ENCODE measurements around the gene TMEM147. TPM values are rescaled to one million over a fixed set of nuclear protein-coding genes. Genes with fewer than 3 reads are reported as not detected.

The TMEM147 gene
- polyA plus RNA-seq, 2 of the 4 experiments (the other 2 are of a cell fraction), result 282 to 335 TPM

DNA sequence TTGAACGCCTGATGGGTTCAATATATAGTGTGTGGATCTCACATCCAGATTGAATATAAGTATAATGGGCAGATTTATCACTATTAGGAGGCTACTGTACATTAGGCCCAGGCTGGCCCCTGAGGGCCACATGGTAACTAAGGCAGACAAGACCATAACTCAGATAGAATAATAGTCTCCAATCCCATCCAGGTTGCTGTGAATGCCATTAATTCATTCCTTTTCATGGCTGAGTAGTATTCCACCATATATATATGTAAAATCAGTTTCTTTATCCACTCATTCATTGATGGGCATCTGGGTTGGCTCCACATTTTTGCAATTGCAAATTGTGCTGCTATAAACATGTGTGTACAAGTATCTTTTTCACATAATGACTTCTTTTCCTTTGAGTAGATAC lies 32.5 kb downstream of the TMEM147 start:
- POLR2A ChIA-PET, result no interaction called here
- FAIRE-seq, result no peak
- DNase-seq (ENCODE audit: low read depth in 1 of 2, low spot score in 1 of 2), result no peak
- WGBS (ENCODE audit: missing lambda C conversion rate), result 4% methylated on average over 1 of the region's 1 CpG
- no peak for ATAC-seq
- peaks cover 67% of the 10 kb centered on the region for H3K9me3 ChIP-seq
- no peak overlapping the region for H3K4me2 ChIP-seq
- no peak overlapping the region for H3K4me3 ChIP-seq
- TF ChIP-seq HEYL (CRISPR knock-in tag; IDR thresholded peaks at IDR 0.05) (no peak), JUN (IDR thresholded peaks at IDR 0.05) (no peak), SMC3 (IDR thresholded peaks at IDR 0.05) (no peak), CBX2 (IDR thresholded peaks at IDR 0.05; ENCODE audit: borderline replicate concordance, low read depth) (no peak), HOXA7 (CRISPR knock-in tag; IDR thresholded peaks at IDR 0.05) (no peak), GATA3 (IDR thresholded peaks at IDR 0.05; ENCODE audit: borderline replicate concordance) (no peak), FOSL2 (IDR thresholded peaks at IDR 0.05) (no peak), FOSL2 (CRISPR knock-in tag; IDR thresholded peaks at IDR 0.05) (no peak), RNF2 (IDR thresholded peaks at IDR 0.05; ENCODE audit: borderline replicate concordance, low read depth) (no peak), CBX8 (IDR thresholded peaks at IDR 0.05) (no peak), RFX5 (IDR thresholded peaks at IDR 0.05) (no peak), JUNB (IDR thresholded peaks at IDR 0.05) (no peak), NFE2L2 (conservative IDR thresholded peaks at IDR 0.05; ENCODE audit: low read length) (no peak)
- TF ChIP-seq, protein P1, sequence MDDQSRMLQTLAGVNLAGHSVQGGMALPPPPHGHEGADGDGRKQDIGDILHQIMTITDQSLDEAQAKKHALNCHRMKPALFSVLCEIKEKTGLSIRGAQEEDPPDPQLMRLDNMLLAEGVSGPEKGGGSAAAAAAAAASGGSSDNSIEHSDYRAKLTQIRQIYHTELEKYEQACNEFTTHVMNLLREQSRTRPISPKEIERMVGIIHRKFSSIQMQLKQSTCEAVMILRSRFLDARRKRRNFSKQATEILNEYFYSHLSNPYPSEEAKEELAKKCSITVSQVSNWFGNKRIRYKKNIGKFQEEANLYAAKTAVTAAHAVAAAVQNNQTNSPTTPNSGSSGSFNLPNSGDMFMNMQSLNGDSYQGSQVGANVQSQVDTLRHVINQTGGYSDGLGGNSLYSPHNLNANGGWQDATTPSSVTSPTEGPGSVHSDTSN (IDR thresholded peaks at IDR 0.05), result no peak
- TF ChIP-seq, protein P2, sequence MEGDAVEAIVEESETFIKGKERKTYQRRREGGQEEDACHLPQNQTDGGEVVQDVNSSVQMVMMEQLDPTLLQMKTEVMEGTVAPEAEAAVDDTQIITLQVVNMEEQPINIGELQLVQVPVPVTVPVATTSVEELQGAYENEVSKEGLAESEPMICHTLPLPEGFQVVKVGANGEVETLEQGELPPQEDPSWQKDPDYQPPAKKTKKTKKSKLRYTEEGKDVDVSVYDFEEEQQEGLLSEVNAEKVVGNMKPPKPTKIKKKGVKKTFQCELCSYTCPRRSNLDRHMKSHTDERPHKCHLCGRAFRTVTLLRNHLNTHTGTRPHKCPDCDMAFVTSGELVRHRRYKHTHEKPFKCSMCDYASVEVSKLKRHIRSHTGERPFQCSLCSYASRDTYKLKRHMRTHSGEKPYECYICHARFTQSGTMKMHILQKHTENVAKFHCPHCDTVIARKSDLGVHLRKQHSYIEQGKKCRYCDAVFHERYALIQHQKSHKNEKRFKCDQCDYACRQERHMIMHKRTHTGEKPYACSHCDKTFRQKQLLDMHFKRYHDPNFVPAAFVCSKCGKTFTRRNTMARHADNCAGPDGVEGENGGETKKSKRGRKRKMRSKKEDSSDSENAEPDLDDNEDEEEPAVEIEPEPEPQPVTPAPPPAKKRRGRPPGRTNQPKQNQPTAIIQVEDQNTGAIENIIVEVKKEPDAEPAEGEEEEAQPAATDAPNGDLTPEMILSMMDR (IDR thresholded peaks at IDR 0.05), result no peak
- TF ChIP-seq, protein P3, sequence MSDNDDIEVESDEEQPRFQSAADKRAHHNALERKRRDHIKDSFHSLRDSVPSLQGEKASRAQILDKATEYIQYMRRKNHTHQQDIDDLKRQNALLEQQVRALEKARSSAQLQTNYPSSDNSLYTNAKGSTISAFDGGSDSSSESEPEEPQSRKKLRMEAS (IDR thresholded peaks at IDR 0.05), result no peak
- H3K27ac ChIP-seq, result no peak overlapping the region
- no peaks in the 10 kb centered on the region for H3K4me1 ChIP-seq
- CTCF ChIA-PET, result interaction anchor here (1.1 to 2.0 kb wide), 3 partner anchors 22 to 35 kb away, joined by 4 to 16 read pairs (median 4); partner anchors contain the start of gene HAUS5

DNA sequence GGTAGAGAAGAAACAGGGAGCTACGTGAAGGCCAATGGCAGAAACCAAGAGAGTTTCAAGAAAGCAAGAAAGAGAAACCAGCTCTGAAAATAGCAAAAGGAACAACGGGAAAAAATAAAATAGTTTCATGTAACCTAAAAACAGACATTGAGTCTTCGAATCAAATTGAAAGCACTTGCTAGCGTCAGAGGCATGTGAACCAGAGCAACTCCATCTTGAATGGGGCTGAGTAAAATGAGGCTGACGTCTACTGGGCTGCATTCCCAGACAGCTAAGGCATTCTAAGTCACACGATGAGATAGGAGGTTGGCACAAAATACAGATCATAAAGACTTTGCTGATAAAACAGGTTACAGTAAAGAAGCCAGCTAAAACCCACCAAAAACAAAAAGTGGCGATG lies 33.3 kb downstream of the TMEM147 start:
- H3K4me1 ChIP-seq, result no peaks in the 10 kb centered on the region
- POLR2A ChIA-PET, result no interaction called here
- CTCF ChIA-PET, result interaction anchor here (1.0 to 3.1 kb wide), 8 partner anchors 9 to 68 kb away, joined by 3 to 16 read pairs (median 4); partner anchors contain the start of gene HAUS5
- ATAC-seq (no peak), DNase-seq (ENCODE audit: low read depth in 1 of 2, low spot score in 1 of 2) (no peak), FAIRE-seq (peak; percentile 65)
- no peak overlapping the region for H3K4me2 ChIP-seq
- H3K27ac ChIP-seq, result no peak overlapping the region
- H3K4me3 ChIP-seq, result no peak overlapping the region
- H3K9me3 ChIP-seq, result peaks cover 65% of the 10 kb centered on the region
- 27% methylated on average over 7 of the region's 7 CpGs for WGBS (ENCODE audit: missing lambda C conversion rate)
- TF ChIP-seq HOXB5 (CRISPR knock-in tag; IDR thresholded peaks at IDR 0.05) (peak; percentile 52; the same call in 1 of the 2 replicates), KDM1A (IDR thresholded peaks at IDR 0.05; ENCODE audit: low read depth) (no peak)

DNA sequence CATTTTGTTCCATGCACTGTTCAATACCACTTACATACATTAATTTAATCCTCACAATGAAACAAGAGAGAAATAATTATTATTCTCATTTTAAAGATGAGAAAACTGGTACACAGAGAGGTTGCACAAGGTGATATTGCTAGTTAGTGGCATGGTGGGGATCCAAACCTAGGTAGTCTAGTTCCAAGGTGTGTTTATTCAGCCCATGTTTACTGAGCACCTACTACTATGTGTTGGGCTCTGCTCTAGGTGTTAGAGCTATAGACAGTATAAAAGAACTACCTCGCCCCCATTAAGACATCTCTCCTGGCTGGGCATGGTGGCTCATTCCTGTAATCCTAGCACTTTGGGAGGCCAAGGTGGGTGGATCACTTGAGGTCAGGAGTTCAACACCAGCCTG lies 37.3 kb downstream of the TMEM147 start:
- H3K4me3 ChIP-seq, result no peak overlapping the region
- ChIA-PET CTCF (interaction anchor here (1.5 to 2.2 kb wide), 3 partner anchors 9 to 27 kb away, joined by 3 to 10 read pairs (median 8); no protein-coding TSS in a partner anchor), POLR2A (no interaction called here)
- no peak overlapping the region for H3K27ac ChIP-seq
- DNase-seq (ENCODE audit: low read depth in 1 of 2, low spot score in 1 of 2), result no peak
- peaks cover 40% of the 10 kb centered on the region for H3K9me3 ChIP-seq
- H3K4me1 ChIP-seq, result no peaks in the 10 kb centered on the region
- no peak for ATAC-seq
- H3K4me2 ChIP-seq, result no peak overlapping the region
- TF ChIP-seq HOXB5 (CRISPR knock-in tag; IDR thresholded peaks at IDR 0.05) (no peak), FOXS1 (CRISPR knock-in tag; IDR thresholded peaks at IDR 0.05) (no peak), CEBPB (IDR thresholded peaks at IDR 0.05) (no peak)
- TF ChIP-seq, protein P4, sequence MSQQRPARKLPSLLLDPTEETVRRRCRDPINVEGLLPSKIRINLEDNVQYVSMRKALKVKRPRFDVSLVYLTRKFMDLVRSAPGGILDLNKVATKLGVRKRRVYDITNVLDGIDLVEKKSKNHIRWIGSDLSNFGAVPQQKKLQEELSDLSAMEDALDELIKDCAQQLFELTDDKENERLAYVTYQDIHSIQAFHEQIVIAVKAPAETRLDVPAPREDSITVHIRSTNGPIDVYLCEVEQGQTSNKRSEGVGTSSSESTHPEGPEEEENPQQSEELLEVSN (IDR thresholded peaks at IDR 0.05; ENCODE audit: borderline replicate concordance, low read depth), result no peak
- TF ChIP-seq, protein P5, sequence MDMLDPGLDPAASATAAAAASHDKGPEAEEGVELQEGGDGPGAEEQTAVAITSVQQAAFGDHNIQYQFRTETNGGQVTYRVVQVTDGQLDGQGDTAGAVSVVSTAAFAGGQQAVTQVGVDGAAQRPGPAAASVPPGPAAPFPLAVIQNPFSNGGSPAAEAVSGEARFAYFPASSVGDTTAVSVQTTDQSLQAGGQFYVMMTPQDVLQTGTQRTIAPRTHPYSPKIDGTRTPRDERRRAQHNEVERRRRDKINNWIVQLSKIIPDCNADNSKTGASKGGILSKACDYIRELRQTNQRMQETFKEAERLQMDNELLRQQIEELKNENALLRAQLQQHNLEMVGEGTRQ (IDR thresholded peaks at IDR 0.05), result no peak
- FAIRE-seq, result peak; percentile 28
- 0% methylated on average over 1 of the region's 1 CpG for WGBS (ENCODE audit: missing lambda C conversion rate)
